ENCODE measurements around the gene KIF5C.

GRCh38 chr2:148987286-148987685, 112.3 kb downstream of the KIF5C start:
- TF ChIP-seq, protein P1, sequence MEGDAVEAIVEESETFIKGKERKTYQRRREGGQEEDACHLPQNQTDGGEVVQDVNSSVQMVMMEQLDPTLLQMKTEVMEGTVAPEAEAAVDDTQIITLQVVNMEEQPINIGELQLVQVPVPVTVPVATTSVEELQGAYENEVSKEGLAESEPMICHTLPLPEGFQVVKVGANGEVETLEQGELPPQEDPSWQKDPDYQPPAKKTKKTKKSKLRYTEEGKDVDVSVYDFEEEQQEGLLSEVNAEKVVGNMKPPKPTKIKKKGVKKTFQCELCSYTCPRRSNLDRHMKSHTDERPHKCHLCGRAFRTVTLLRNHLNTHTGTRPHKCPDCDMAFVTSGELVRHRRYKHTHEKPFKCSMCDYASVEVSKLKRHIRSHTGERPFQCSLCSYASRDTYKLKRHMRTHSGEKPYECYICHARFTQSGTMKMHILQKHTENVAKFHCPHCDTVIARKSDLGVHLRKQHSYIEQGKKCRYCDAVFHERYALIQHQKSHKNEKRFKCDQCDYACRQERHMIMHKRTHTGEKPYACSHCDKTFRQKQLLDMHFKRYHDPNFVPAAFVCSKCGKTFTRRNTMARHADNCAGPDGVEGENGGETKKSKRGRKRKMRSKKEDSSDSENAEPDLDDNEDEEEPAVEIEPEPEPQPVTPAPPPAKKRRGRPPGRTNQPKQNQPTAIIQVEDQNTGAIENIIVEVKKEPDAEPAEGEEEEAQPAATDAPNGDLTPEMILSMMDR (conservative IDR thresholded peaks at IDR 0.05): no peak
- TF ChIP-seq ZFX (IDR thresholded peaks at IDR 0.05): no peak

Measured in C4-2B (cell line).